Fibroblast of lung (primary cell): ENCODE data around the gene SSBP3. TPM values are rescaled to one million over a fixed set of nuclear protein-coding genes. Genes with fewer than 3 reads are reported as not detected.

Experiments used
- DNase-seq, 2 donors: peaks; one replicate each; pipeline versions ENCODE4 v3.0.0 to v3.0.0-alpha.2; 2010; ENCODE audit warnings: low read depth in 2 of 2
- H2AFZ ChIP-seq: 2 replicates; pipeline ENCODE4 v1.5.1; 2012; ENCODE audit warnings: low read length, control low read depth, inconsistent platforms
- H3K27ac ChIP-seq: 2 replicates; pipeline ENCODE4 v1.5.1; 2011; ENCODE audit warnings: low read length, control low read depth; ENCODE audit not compliant: insufficient read depth
- H3K27me3 ChIP-seq: 2 replicates; pipeline ENCODE4 v1.5.1; 2011; ENCODE audit warnings: mild to moderate bottlenecking, low read length; ENCODE audit not compliant: control insufficient read depth, insufficient read depth
- H3K36me3 ChIP-seq: 2 replicates; pipeline ENCODE4 v1.5.1; 2011; ENCODE audit warnings: low read length; ENCODE audit not compliant: control insufficient read depth, insufficient read depth
- H3K4me1 ChIP-seq: 2 replicates; pipeline ENCODE4 v1.5.1; 2011; ENCODE audit warnings: low read length; ENCODE audit not compliant: control insufficient read depth, insufficient read depth; ENCODE audit errors: extremely low read depth
- H3K4me2 ChIP-seq: 2 replicates; pipeline ENCODE4 v1.5.1; 2011; ENCODE audit warnings: low read length, control low read depth; ENCODE audit not compliant: insufficient read depth; ENCODE audit errors: extremely low read depth
- H3K4me3 ChIP-seq, 4 experiments: fragments of 200-600 bp in 1 of 4; sonication (generic) in 1 of 4; replicated peaks in 1 of 4; 2 replicates each; pipeline ENCODE4 v1.5.1; 2011 to 2016; ENCODE audit warnings: low read length in 4 of 4, low read depth in 3 of 4, mild to moderate bottlenecking in 3 of 4, control low read depth in 2 of 4, inconsistent platforms in 1 of 4, mixed read lengths in 1 of 4; ENCODE audit not compliant: insufficient read depth in 1 of 4; ENCODE audit errors: control extremely low read depth in 1 of 4
- H3K79me2 ChIP-seq: 2 replicates; pipeline ENCODE4 v1.5.1; 2012; ENCODE audit warnings: mild to moderate bottlenecking, low read length, inconsistent platforms; ENCODE audit not compliant: control insufficient read depth, insufficient read depth
- H3K9ac ChIP-seq: 2 replicates; pipeline ENCODE4 v1.5.1; 2011; ENCODE audit warnings: mild to moderate bottlenecking, low read length, control low read depth; ENCODE audit not compliant: insufficient read depth
- H3K9me3 ChIP-seq: 2 replicates; pipeline ENCODE4 v1.5.1; 2012; ENCODE audit warnings: low read depth, low read length; ENCODE audit not compliant: control insufficient read depth, insufficient read depth
- H4K20me1 ChIP-seq: 2 replicates; pipeline ENCODE4 v1.5.1; 2011; ENCODE audit warnings: low read length; ENCODE audit not compliant: control insufficient read depth, insufficient read depth; ENCODE audit errors: extremely low read depth
- CTCF ChIP-seq, 2 donors: IDR thresholded peaks in 1 of 2; conservative IDR thresholded peaks in 1 of 2; 1 replicate in 1 of 2; 2 replicates in 1 of 2; pipeline ENCODE4 v1.5.1; 2011 to 2012; ENCODE audit warnings: low read length in 2 of 2, control low read depth in 1 of 2, inconsistent platforms in 1 of 2, low read depth in 1 of 2, mild to moderate bottlenecking in 1 of 2
- EZH2 ChIP-seq: IDR thresholded peaks from 2 replicates; pipeline ENCODE4 v1.5.1; 2012; ENCODE audit warnings: low read length, control low read depth, mild to moderate bottlenecking; ENCODE audit errors: missing control alignments
- polyA plus RNA-seq, 2 donors: library from polyadenylated mRNA; depleted of rRNA in 1 of 2; stranded (reverse) in 1 of 2; unstranded in 1 of 2; fragments of >200 nt; gene quantifications; 2 replicates each; pipeline ENCODE4 v1.2.1, GENCODE V29; 2011 to 2012; ENCODE audit warnings: missing spikeins in 1 of 2
- total RNA-seq: library from RNA; depleted of rRNA; stranded (reverse); fragments of >200 nt; gene quantifications from 2 replicates; pipeline ENCODE4 v1.2.1, GENCODE V29; 2014

The SSBP3 gene
- total and polyA plus RNA-seq, 2 donors (not counting 1 experiment from before 2014, with no cell fraction given), result 9.4 to 26.4 TPM

GRCh38 chr1:54345116-54345515 is 61.1 kb downstream of the SSBP3 start:
- no peak overlapping the region for H3K4me3 ChIP-seq
- H3K79me2 ChIP-seq, result no peaks in the 10 kb centered on the region
- no peaks in the 10 kb centered on the region for H3K36me3 ChIP-seq
- peaks cover 5% of the 10 kb centered on the region for H3K4me1 ChIP-seq
- no peak overlapping the region for H3K4me2 ChIP-seq
- no peak overlapping the region for H3K27ac ChIP-seq
- no peaks in the 10 kb centered on the region for H3K27me3 ChIP-seq
- no peaks in the 10 kb centered on the region for H3K9me3 ChIP-seq
- no peak for TF ChIP-seq CTCF (conservative IDR thresholded peaks at IDR 0.05 in 1 of 2, IDR thresholded peaks at IDR 0.05 in 1 of 2; ENCODE audit: low read depth in 1 of 2, low read length in 2 of 2)
- no peak for TF ChIP-seq EZH2
- H2AFZ ChIP-seq, result no peak overlapping the region
- H3K9ac ChIP-seq, result no peak overlapping the region
- no peak for DNase-seq
- H4K20me1 ChIP-seq, result no peaks in the 10 kb centered on the region

DNA sequence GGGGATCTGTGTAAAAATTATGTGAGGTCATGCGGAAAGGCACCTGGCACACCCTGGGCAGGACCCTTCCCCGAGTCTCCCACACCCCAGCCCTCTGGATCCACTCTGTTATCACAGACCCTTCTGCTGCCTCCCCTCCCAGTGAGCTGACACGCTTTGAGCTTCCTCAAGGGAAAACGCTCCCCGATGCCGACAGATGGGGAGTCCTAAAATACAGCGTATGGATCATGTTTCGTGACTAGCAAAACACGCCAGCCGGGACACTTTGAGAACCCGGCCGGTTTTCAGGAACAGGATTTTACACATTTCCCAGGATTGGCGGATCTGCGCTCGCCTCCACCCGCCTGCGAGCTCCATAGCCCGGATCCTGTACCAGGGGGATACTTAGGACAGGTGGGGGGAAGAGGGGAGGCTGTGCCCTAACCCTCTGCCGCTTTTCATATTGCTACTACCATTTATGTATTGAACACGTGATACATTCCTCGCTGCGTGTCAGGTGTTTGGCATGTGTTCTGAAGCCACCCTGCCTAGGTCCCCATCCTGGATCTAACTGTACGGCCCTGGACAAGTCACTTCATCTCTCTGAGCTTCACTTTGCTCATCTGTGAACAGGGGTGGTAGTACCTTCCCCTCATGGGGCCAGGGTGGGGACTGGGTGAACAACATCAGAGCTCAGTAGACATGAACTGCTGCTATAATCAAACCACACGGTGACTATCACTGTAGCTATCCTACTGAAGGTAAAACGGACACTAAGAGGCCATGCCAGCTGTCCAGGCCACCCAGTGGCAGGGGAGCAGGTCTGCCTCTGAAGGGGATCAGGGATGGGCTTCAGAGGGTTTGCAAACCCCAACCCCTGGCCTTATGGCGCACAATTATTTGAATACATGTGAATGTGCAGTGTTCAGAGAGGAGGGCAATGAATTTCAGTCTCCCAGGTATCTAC is 63.2 kb downstream of the SSBP3 start:
- H3K27ac ChIP-seq, result no peak overlapping the region
- no peak overlapping the region for H3K4me3 ChIP-seq
- no peaks in the 10 kb centered on the region for H3K27me3 ChIP-seq
- H4K20me1 ChIP-seq, result no peaks in the 10 kb centered on the region
- no peak for DNase-seq
- TF ChIP-seq EZH2 (no peak), CTCF (conservative IDR thresholded peaks at IDR 0.05 in 1 of 2, IDR thresholded peaks at IDR 0.05 in 1 of 2; ENCODE audit: low read depth in 1 of 2, low read length in 2 of 2) (no peak)
- H3K4me2 ChIP-seq, result peak overlapping the region; percentile 15
- H3K36me3 ChIP-seq, result no peaks in the 10 kb centered on the region
- no peak overlapping the region for H2AFZ ChIP-seq
- H3K4me1 ChIP-seq, result peaks cover 8% of the 10 kb centered on the region
- no peaks in the 10 kb centered on the region for H3K79me2 ChIP-seq
- no peaks in the 10 kb centered on the region for H3K9me3 ChIP-seq
- H3K9ac ChIP-seq, result no peak overlapping the region

- Histone ChIP-seq H3K9ac (no peak overlapping the region), H3K4me2 (no peak overlapping the region), H2AFZ (no peak overlapping the region), H3K4me1 (peaks cover 9% of the 10 kb centered on the region), H3K36me3 (no peaks in the 10 kb centered on the region), H3K27me3 (no peaks in the 10 kb centered on the region), H3K4me3 (no peak overlapping the region), H3K27ac (no peak overlapping the region), H3K79me2 (no peaks in the 10 kb centered on the region), H4K20me1 (no peaks in the 10 kb centered on the region), H3K9me3 (no peaks in the 10 kb centered on the region)
- no peak for DNase-seq
- TF ChIP-seq EZH2 (no peak), CTCF (conservative IDR thresholded peaks at IDR 0.05 in 1 of 2, IDR thresholded peaks at IDR 0.05 in 1 of 2; ENCODE audit: low read depth in 1 of 2, low read length in 2 of 2) (no peak)
These were observed 63.9 kb downstream of the SSBP3 start for GRCh38 chr1:54342288-54342687.
